B cell (primary cell): ENCODE results near the gene UBR2.
"Not testable (repeated sequence)": the region's sequence is repeated elsewhere in the genome, so short reads cannot be mapped to it uniquely, and the experiment has no call there.

Experiments used
- EZH2 ChIP-seq: IDR thresholded peaks from 2 replicates; pipeline ENCODE4 v1.6.1; 2012; ENCODE audit warnings: borderline replicate concordance, low read depth, mild to moderate bottlenecking, moderate library complexity, low read length; ENCODE audit not compliant: insufficient read depth, poor library complexity, severe bottlenecking
- TF ChIP-seq, protein P1 (sequence below): fragments of 200-600 bp; IDR thresholded peaks from one replicate; pipeline ENCODE4 v1.8.0; 2022; ENCODE audit warnings: antibody characterized with exemption, mild to moderate bottlenecking

DNA sequence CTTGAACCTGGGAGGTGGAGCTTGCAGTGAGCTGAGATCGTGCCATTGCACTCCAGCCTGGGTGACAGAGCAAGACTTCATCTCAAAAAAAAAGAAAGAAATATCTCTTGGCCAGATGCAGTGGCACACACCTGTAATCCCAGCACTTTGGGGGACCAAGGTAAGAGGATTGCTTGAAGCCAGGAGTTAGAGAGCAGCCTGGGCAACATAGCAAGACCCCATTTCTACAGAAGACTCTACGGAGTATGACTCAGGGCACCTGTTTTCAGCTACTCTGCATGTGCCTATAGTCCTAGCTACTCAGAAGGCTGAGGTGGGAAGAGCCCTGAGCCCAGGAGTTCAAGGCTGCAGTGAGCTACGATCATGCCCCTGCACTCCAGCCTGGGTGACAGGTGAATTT is 139.0 kb downstream of the UBR2 start:
- TF ChIP-seq EZH2: not testable (repeated sequence)
- TF ChIP-seq, protein P1, sequence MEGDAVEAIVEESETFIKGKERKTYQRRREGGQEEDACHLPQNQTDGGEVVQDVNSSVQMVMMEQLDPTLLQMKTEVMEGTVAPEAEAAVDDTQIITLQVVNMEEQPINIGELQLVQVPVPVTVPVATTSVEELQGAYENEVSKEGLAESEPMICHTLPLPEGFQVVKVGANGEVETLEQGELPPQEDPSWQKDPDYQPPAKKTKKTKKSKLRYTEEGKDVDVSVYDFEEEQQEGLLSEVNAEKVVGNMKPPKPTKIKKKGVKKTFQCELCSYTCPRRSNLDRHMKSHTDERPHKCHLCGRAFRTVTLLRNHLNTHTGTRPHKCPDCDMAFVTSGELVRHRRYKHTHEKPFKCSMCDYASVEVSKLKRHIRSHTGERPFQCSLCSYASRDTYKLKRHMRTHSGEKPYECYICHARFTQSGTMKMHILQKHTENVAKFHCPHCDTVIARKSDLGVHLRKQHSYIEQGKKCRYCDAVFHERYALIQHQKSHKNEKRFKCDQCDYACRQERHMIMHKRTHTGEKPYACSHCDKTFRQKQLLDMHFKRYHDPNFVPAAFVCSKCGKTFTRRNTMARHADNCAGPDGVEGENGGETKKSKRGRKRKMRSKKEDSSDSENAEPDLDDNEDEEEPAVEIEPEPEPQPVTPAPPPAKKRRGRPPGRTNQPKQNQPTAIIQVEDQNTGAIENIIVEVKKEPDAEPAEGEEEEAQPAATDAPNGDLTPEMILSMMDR: not testable (repeated sequence)
